Measurements from ENCODE around the gene PRKCG.

GRCh38 chr19:53873773-53874605, 8.0 kb upstream of the PRKCG start:
- TF ChIP-seq, protein P1, sequence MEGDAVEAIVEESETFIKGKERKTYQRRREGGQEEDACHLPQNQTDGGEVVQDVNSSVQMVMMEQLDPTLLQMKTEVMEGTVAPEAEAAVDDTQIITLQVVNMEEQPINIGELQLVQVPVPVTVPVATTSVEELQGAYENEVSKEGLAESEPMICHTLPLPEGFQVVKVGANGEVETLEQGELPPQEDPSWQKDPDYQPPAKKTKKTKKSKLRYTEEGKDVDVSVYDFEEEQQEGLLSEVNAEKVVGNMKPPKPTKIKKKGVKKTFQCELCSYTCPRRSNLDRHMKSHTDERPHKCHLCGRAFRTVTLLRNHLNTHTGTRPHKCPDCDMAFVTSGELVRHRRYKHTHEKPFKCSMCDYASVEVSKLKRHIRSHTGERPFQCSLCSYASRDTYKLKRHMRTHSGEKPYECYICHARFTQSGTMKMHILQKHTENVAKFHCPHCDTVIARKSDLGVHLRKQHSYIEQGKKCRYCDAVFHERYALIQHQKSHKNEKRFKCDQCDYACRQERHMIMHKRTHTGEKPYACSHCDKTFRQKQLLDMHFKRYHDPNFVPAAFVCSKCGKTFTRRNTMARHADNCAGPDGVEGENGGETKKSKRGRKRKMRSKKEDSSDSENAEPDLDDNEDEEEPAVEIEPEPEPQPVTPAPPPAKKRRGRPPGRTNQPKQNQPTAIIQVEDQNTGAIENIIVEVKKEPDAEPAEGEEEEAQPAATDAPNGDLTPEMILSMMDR (IDR thresholded peaks at IDR 0.05), result no peak
- TF ChIP-seq POLR2AphosphoS5 (IDR thresholded peaks at IDR 0.05), result no peak
- TF ChIP-seq POLR2A (IDR thresholded peaks at IDR 0.05), result no peak
- TF ChIP-seq EP300 (IDR thresholded peaks at IDR 0.05), result no peak
